A549 (cell line): ENCODE data around the gene RNASE4.

ENCODE experiments used
- EHF ChIP-seq: fragments of 250-450 bp; sonication (Bioruptor Pico); IDR thresholded peaks from 2 replicates; pipeline ENCODE4 v1.5.0; 2020; ENCODE audit warnings: mild to moderate bottlenecking
- HOXA7 ChIP-seq: fragments of 250-450 bp; sonication (Bioruptor Pico); IDR thresholded peaks from 2 replicates; pipeline ENCODE4 v1.5.0; 2020; ENCODE audit warnings: mild to moderate bottlenecking, moderate library complexity
- JUN ChIP-seq, 2 experiments: fragments of >200 bp; sonication (Bioruptor Twin); formaldehyde crosslinking; IDR thresholded peaks; 2 replicates in 1 of 2; 3 replicates in 1 of 2; pipeline ENCODE4 v1.6.1; 2016 to 2017
- RAD21 ChIP-seq, 2 experiments: fragments of >200 bp in 1 of 2; sonication (Bioruptor Twin) in 1 of 2; formaldehyde crosslinking in 1 of 2; IDR thresholded peaks in 1 of 2; conservative IDR thresholded peaks in 1 of 2; 2 replicates in 1 of 2; 3 replicates in 1 of 2; pipeline ENCODE4 v1.6.1; 2012 to 2018; ENCODE audit warnings: inconsistent platforms in 1 of 2
- TF ChIP-seq, protein P1 (sequence below): fragments of >200 bp; sonication (Bioruptor Twin); formaldehyde crosslinking; IDR thresholded peaks from 3 replicates; pipeline ENCODE4 v1.5.1; 2016
- TF ChIP-seq, protein P2 (sequence below): fragments of 250-450 bp; sonication (Bioruptor Pico); IDR thresholded peaks from 2 replicates; pipeline ENCODE4 v1.5.0; 2020; ENCODE audit warnings: low read depth, mild to moderate bottlenecking, moderate library complexity
- TF ChIP-seq, protein P3 (sequence below): IDR thresholded peaks from 2 replicates; pipeline ENCODE4 v1.6.1; 2012

DNA sequence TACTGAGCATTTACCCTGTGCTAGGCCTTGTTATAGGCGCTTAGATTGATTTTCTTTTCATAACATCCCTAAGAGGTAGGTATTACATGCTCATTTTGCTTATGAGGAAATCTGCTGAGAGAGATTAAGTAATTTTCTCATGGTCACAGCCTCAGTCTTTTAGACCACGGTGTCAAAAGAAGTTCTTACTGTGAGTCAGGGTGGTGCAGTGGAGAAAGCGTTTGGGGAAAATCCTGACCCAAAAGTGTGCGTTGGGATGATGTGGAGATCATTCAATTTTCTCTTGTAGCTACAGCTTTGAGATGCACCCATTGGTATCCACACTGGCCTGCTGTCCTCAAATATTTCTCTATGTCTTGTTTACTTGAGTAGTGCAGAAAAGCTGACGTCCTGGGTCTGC lies 12.4 kb downstream of the RNASE4 start:
- TF ChIP-seq HOXA7 (CRISPR knock-in tag) (no peak), EHF (no peak), RAD21 (conservative IDR thresholded peaks at IDR 0.05 in 1 of 2, IDR thresholded peaks at IDR 0.05 in 1 of 2) (no peak), JUN (IDR thresholded peaks at IDR 0.05) (no peak)
- TF ChIP-seq, protein P1, sequence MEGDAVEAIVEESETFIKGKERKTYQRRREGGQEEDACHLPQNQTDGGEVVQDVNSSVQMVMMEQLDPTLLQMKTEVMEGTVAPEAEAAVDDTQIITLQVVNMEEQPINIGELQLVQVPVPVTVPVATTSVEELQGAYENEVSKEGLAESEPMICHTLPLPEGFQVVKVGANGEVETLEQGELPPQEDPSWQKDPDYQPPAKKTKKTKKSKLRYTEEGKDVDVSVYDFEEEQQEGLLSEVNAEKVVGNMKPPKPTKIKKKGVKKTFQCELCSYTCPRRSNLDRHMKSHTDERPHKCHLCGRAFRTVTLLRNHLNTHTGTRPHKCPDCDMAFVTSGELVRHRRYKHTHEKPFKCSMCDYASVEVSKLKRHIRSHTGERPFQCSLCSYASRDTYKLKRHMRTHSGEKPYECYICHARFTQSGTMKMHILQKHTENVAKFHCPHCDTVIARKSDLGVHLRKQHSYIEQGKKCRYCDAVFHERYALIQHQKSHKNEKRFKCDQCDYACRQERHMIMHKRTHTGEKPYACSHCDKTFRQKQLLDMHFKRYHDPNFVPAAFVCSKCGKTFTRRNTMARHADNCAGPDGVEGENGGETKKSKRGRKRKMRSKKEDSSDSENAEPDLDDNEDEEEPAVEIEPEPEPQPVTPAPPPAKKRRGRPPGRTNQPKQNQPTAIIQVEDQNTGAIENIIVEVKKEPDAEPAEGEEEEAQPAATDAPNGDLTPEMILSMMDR: no peak
- TF ChIP-seq, protein P2, sequence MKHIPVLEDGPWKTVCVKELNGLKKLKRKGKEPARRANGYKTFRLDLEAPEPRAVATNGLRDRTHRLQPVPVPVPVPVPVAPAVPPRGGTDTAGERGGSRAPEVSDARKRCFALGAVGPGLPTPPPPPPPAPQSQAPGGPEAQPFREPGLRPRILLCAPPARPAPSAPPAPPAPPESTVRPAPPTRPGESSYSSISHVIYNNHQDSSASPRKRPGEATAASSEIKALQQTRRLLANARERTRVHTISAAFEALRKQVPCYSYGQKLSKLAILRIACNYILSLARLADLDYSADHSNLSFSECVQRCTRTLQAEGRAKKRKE: no peak
- TF ChIP-seq, protein P3, sequence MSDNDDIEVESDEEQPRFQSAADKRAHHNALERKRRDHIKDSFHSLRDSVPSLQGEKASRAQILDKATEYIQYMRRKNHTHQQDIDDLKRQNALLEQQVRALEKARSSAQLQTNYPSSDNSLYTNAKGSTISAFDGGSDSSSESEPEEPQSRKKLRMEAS: no peak
